ENCODE data around the gene TRIM14.

TRIM14 gene

DNA sequence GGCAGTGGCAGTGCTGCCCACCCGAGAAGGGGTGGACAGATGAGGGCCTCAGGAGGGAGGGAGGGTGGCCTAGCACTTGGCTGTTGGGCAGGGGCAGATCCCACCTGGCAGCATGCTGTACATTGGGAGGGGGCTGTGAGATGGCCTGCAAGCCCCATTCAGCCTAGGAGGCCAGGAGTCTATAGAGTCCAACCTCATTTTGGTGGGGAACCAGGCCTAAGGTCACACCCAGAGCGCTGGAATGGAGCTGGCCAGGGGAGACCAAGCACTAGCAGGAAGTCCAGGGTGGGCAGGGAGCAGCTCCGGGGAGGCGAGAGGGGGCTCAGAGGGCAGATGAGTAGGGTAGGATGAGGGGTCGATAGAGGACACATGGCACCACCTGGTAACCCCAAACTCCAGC, 22.9 kb downstream of the TRIM14 start:
- Histone ChIP-seq H3K79me1 (ENCODE audit: low read length) (no peaks in the 10 kb centered on the region), H3K4me3 (ENCODE audit: low read length) (no peak overlapping the region), H2BK5ac (ENCODE audit: low read length) (no peak overlapping the region), H4K8ac (ENCODE audit: low read depth, low read length) (no peak overlapping the region), H3K36me3 (ENCODE audit: control insufficient read depth, insufficient read depth, low read length) (no peaks in the 10 kb centered on the region), H3K27me3 (ENCODE audit: insufficient read depth, low read length, poor library complexity) (no peaks in the 10 kb centered on the region), H2AK5ac (ENCODE audit: low read length) (no peak overlapping the region), H3K4ac (ENCODE audit: low read depth, low read length) (no peak overlapping the region), H3K18ac (ENCODE audit: low read length) (no peak overlapping the region), H3K9ac (ENCODE audit: low read length) (no peak overlapping the region), H3K4me2 (ENCODE audit: low read length) (no peak overlapping the region), H3K4me1 (ENCODE audit: control insufficient read depth, low read depth, low read length) (peaks cover 2% of the 10 kb centered on the region), H2BK15ac (replicated peaks; ENCODE audit: low read depth) (no peak overlapping the region), H3K23ac (ENCODE audit: low read length) (no peak overlapping the region), H2BK120ac (ENCODE audit: low read depth, low read length) (no peak overlapping the region), H3K56ac (ENCODE audit: low read length) (no peak overlapping the region), H3K79me2 (ENCODE audit: control insufficient read depth, insufficient read depth, low read length) (no peaks in the 10 kb centered on the region), H3K27ac (ENCODE audit: low read depth, low read length) (no peak overlapping the region), H4K5ac (ENCODE audit: low read length) (no peak overlapping the region)
- DNase-seq: no peak
- no CpG with 5 or more reads among the region's 5 CpGs for WGBS (ENCODE audit: extremely low coverage, insufficient coverage, low lambda C conversion rate)

DNA sequence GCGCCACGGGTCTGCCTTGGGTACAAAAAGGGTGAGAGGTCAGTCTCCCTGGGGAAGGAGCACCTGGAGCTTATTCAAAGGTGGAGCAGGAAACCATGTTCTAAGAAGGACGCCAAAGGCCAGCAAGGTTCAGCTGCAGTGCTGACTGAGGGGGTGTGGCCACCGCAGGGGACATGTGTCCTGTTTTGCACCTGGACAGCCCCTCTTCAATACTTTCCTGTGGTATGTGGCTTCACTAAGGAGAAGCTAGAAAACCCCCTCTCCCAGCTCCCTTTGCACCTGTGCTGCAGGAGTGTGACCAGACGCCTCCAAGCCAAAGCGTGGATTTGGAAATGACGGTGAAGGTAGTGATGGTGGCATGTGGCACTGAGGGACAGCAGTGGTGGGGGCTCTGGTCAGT, 23.6 kb downstream of the TRIM14 start:
- Histone ChIP-seq H3K79me2 (ENCODE audit: control insufficient read depth, insufficient read depth, low read length) (no peaks in the 10 kb centered on the region), H3K9ac (ENCODE audit: low read length) (no peak overlapping the region), H2BK5ac (ENCODE audit: low read length) (no peak overlapping the region), H2AK5ac (ENCODE audit: low read length) (no peak overlapping the region), H3K79me1 (ENCODE audit: low read length) (no peaks in the 10 kb centered on the region), H2BK15ac (replicated peaks; ENCODE audit: low read depth) (no peak overlapping the region), H4K5ac (ENCODE audit: low read length) (no peak overlapping the region), H3K27ac (ENCODE audit: low read depth, low read length) (no peak overlapping the region), H2BK120ac (ENCODE audit: low read depth, low read length) (no peak overlapping the region), H3K23ac (ENCODE audit: low read length) (no peak overlapping the region), H3K36me3 (ENCODE audit: control insufficient read depth, insufficient read depth, low read length) (no peaks in the 10 kb centered on the region), H3K4ac (ENCODE audit: low read depth, low read length) (no peak overlapping the region), H3K4me2 (ENCODE audit: low read length) (no peak overlapping the region), H3K4me1 (ENCODE audit: control insufficient read depth, low read depth, low read length) (peaks cover 2% of the 10 kb centered on the region), H3K18ac (ENCODE audit: low read length) (no peak overlapping the region), H3K27me3 (ENCODE audit: insufficient read depth, low read length, poor library complexity) (no peaks in the 10 kb centered on the region), H3K56ac (ENCODE audit: low read length) (no peak overlapping the region), H3K4me3 (ENCODE audit: low read length) (no peak overlapping the region), H4K8ac (ENCODE audit: low read depth, low read length) (no peak overlapping the region)
- no peak for DNase-seq
- no CpG with 5 or more reads among the region's 7 CpGs for WGBS (ENCODE audit: extremely low coverage, insufficient coverage, low lambda C conversion rate)

GRCh38 chr9:98094851-98095250, 24.2 kb downstream of the TRIM14 start:
- Histone ChIP-seq H3K27ac (ENCODE audit: low read depth, low read length) (no peak overlapping the region), H2BK5ac (ENCODE audit: low read length) (no peak overlapping the region), H2BK15ac (replicated peaks; ENCODE audit: low read depth) (no peak overlapping the region), H4K8ac (ENCODE audit: low read depth, low read length) (no peak overlapping the region), H3K79me1 (ENCODE audit: low read length) (no peaks in the 10 kb centered on the region), H3K4ac (ENCODE audit: low read depth, low read length) (no peak overlapping the region), H3K4me2 (ENCODE audit: low read length) (no peak overlapping the region), H3K9ac (ENCODE audit: low read length) (no peak overlapping the region), H3K4me1 (ENCODE audit: control insufficient read depth, low read depth, low read length) (peaks cover 2% of the 10 kb centered on the region), H3K23ac (ENCODE audit: low read length) (no peak overlapping the region), H4K5ac (ENCODE audit: low read length) (no peak overlapping the region), H3K4me3 (ENCODE audit: low read length) (no peak overlapping the region), H3K79me2 (ENCODE audit: control insufficient read depth, insufficient read depth, low read length) (no peaks in the 10 kb centered on the region), H3K56ac (ENCODE audit: low read length) (no peak overlapping the region), H2AK5ac (ENCODE audit: low read length) (no peak overlapping the region), H3K18ac (ENCODE audit: low read length) (no peak overlapping the region), H3K36me3 (ENCODE audit: control insufficient read depth, insufficient read depth, low read length) (no peaks in the 10 kb centered on the region), H2BK120ac (ENCODE audit: low read depth, low read length) (no peak overlapping the region), H3K27me3 (ENCODE audit: insufficient read depth, low read length, poor library complexity) (no peaks in the 10 kb centered on the region)
- WGBS (ENCODE audit: extremely low coverage, insufficient coverage, low lambda C conversion rate): no CpG with 5 or more reads among the region's 16 CpGs
- DNase-seq: no peak

DNA sequence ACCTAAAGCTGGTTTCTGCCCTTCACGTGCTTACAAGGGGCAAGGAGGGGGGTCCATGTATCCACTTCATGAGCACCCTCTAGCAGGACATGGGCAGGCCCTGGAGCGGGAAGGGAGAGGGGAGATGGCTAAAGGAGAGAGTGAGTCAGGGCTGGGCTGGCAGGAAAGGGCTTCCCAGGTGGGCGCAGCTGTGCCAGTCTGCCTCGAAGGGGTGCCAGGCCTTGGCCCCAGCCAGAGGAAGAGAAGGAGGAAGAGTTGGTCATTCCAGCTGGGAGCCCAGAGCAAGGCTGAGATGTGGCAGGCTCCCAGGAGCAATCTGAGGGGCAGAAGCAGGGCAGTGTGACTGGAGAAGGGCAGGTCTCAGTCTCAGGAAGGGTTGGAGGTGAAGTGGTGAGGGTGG, 24.7 kb downstream of the TRIM14 start:
- Histone ChIP-seq H2BK5ac (ENCODE audit: low read length) (no peak overlapping the region), H3K23ac (ENCODE audit: low read length) (no peak overlapping the region), H3K36me3 (ENCODE audit: control insufficient read depth, insufficient read depth, low read length) (no peaks in the 10 kb centered on the region), H2AK5ac (ENCODE audit: low read length) (no peak overlapping the region), H2BK120ac (ENCODE audit: low read depth, low read length) (no peak overlapping the region), H3K4ac (ENCODE audit: low read depth, low read length) (no peak overlapping the region), H3K27me3 (ENCODE audit: insufficient read depth, low read length, poor library complexity) (no peaks in the 10 kb centered on the region), H3K79me1 (ENCODE audit: low read length) (no peaks in the 10 kb centered on the region), H3K27ac (ENCODE audit: low read depth, low read length) (no peak overlapping the region), H3K4me2 (ENCODE audit: low read length) (no peak overlapping the region), H2BK15ac (replicated peaks; ENCODE audit: low read depth) (no peak overlapping the region), H3K4me1 (ENCODE audit: control insufficient read depth, low read depth, low read length) (peaks cover 2% of the 10 kb centered on the region), H3K18ac (ENCODE audit: low read length) (no peak overlapping the region), H4K5ac (ENCODE audit: low read length) (no peak overlapping the region), H3K9ac (ENCODE audit: low read length) (no peak overlapping the region), H3K56ac (ENCODE audit: low read length) (no peak overlapping the region), H3K79me2 (ENCODE audit: control insufficient read depth, insufficient read depth, low read length) (no peaks in the 10 kb centered on the region), H3K4me3 (ENCODE audit: low read length) (no peak overlapping the region), H4K8ac (ENCODE audit: low read depth, low read length) (no peak overlapping the region)
- DNase-seq: no peak
- no CpG with 5 or more reads among the region's 4 CpGs for WGBS (ENCODE audit: extremely low coverage, insufficient coverage, low lambda C conversion rate)

DNA sequence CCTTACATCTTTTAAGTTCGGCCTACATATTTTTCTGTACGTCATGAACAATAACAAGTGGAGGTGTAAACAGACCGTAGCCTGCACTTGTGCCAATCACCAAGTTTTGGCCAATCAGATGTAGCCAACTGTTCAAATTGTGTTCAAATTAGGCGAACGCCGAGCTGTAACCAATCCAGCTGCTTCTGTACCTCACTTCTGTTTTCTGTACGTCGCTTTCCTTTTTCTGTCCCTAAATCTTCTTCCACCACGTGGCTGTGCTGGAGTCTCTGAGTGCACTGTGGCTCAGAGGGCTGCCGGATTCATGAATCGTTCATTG, 26.4 kb downstream of the TRIM14 start:
- no peak overlapping the region for H3K18ac ChIP-seq (ENCODE audit: low read length)
- no peaks in the 10 kb centered on the region for H3K27me3 ChIP-seq (ENCODE audit: insufficient read depth, low read length, poor library complexity)
- H3K4me2 ChIP-seq (ENCODE audit: low read length): no peak overlapping the region
- WGBS (ENCODE audit: extremely low coverage, insufficient coverage, low lambda C conversion rate): no CpG with 5 or more reads among the region's 11 CpGs
- no peak overlapping the region for H3K9ac ChIP-seq (ENCODE audit: low read length)
- no peak overlapping the region for H4K5ac ChIP-seq (ENCODE audit: low read length)
- H3K4ac ChIP-seq (ENCODE audit: low read depth, low read length): no peak overlapping the region
- no peak overlapping the region for H2BK5ac ChIP-seq (ENCODE audit: low read length)
- no peak overlapping the region for H4K8ac ChIP-seq (ENCODE audit: low read depth, low read length)
- H2AK5ac ChIP-seq (ENCODE audit: low read length): no peak overlapping the region
- no peak overlapping the region for H3K4me3 ChIP-seq (ENCODE audit: low read length)
- H3K56ac ChIP-seq (ENCODE audit: low read length): no peak overlapping the region
- no peak overlapping the region for H2BK15ac ChIP-seq (replicated peaks; ENCODE audit: low read depth)
- no peak overlapping the region for H3K23ac ChIP-seq (ENCODE audit: low read length)
- no peaks in the 10 kb centered on the region for H3K79me2 ChIP-seq (ENCODE audit: control insufficient read depth, insufficient read depth, low read length)
- no peaks in the 10 kb centered on the region for H3K36me3 ChIP-seq (ENCODE audit: control insufficient read depth, insufficient read depth, low read length)
- H3K27ac ChIP-seq (ENCODE audit: low read depth, low read length): no peak overlapping the region
- H3K4me1 ChIP-seq (ENCODE audit: control insufficient read depth, low read depth, low read length): peaks cover 2% of the 10 kb centered on the region
- DNase-seq: no peak
- H2BK120ac ChIP-seq (ENCODE audit: low read depth, low read length): no peak overlapping the region
- no peaks in the 10 kb centered on the region for H3K79me1 ChIP-seq (ENCODE audit: low read length)

DNA sequence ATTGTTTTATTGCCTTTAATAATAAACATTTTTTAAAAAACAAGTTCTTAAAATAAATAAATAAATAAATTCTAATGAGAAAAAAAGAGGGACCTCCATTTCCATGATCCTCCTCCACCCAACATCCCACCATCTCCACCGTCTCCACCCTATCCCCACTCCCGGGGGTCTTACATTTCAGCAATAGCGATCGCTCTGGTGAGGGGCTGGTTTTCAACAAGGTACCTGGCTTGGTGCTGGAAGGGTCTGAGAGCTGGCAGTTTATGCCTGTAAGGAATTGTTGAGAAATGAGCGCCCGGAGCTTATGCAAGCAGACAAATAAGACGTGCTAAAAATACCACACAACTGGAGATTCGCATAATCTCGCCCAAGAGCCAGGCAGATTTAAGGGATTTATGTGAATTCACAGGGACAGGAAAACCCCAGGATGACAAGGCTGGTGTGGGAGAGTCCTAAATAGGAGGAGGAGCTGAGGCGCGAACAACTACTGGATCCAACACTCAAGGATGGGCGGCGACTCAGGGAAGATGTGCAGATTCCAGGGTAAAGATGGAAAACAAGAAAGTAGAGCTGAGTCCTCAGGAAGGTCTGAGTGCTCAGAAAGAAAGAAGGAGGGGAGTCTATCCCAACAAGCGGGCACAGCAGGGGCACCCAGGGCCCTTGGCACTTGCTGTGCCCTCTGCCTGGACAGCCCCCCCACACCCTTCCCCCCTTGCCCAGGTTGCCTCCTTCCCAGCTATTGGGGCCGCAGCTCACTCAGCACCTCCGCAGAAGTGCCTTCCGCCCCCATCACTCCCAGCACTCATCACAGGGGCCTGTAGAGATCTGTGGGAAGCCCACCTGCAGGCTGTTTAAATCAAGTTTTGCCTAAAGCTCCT, 27.0 kb downstream of the TRIM14 start:
- no peak overlapping the region for H2BK5ac ChIP-seq (ENCODE audit: low read length)
- no peaks in the 10 kb centered on the region for H3K27me3 ChIP-seq (ENCODE audit: insufficient read depth, low read length, poor library complexity)
- no peak overlapping the region for H2BK120ac ChIP-seq (ENCODE audit: low read depth, low read length)
- no peak overlapping the region for H3K4me3 ChIP-seq (ENCODE audit: low read length)
- no peak overlapping the region for H3K4me2 ChIP-seq (ENCODE audit: low read length)
- H3K18ac ChIP-seq (ENCODE audit: low read length): no peak overlapping the region
- no peak overlapping the region for H2AK5ac ChIP-seq (ENCODE audit: low read length)
- H3K27ac ChIP-seq (ENCODE audit: low read depth, low read length): no peak overlapping the region
- H3K4ac ChIP-seq (ENCODE audit: low read depth, low read length): no peak overlapping the region
- no peak overlapping the region for H2BK15ac ChIP-seq (replicated peaks; ENCODE audit: low read depth)
- no peaks in the 10 kb centered on the region for H3K79me1 ChIP-seq (ENCODE audit: low read length)
- H3K4me1 ChIP-seq (ENCODE audit: control insufficient read depth, low read depth, low read length): peaks cover 2% of the 10 kb centered on the region
- no peak overlapping the region for H3K23ac ChIP-seq (ENCODE audit: low read length)
- peak overlapping the region; percentile 15 for H3K56ac ChIP-seq (ENCODE audit: low read length)
- DNase-seq: peak; percentile 71
- no peak overlapping the region for H4K5ac ChIP-seq (ENCODE audit: low read length)
- peak overlapping the region; percentile 15 for H3K9ac ChIP-seq (ENCODE audit: low read length)
- no CpG with 5 or more reads among the region's 17 CpGs for WGBS (ENCODE audit: extremely low coverage, insufficient coverage, low lambda C conversion rate)
- H4K8ac ChIP-seq (ENCODE audit: low read depth, low read length): no peak overlapping the region
- no peaks in the 10 kb centered on the region for H3K36me3 ChIP-seq (ENCODE audit: control insufficient read depth, insufficient read depth, low read length)
- H3K79me2 ChIP-seq (ENCODE audit: control insufficient read depth, insufficient read depth, low read length): no peaks in the 10 kb centered on the region

All from mesendoderm (in vitro differentiated cells).